Neural crest cell (in vitro differentiated cells): ENCODE results near the gene IVD. TPM values are rescaled to one million over a fixed set of nuclear protein-coding genes. Genes with fewer than 3 reads are reported as not detected.

Experiments used
- DNase-seq: peaks from one replicate; pipeline ENCODE4 v3.0.0; 2021; ENCODE audit warnings: low read depth, mixed read lengths, low spot score
- H3K27ac Mint-ChIP-seq: one replicate; pipeline ENCODE4 v1.8.0; 2021; ENCODE audit warnings: mild to moderate bottlenecking, mixed read lengths; ENCODE audit not compliant: unreplicated experiment
- H3K27me3 Mint-ChIP-seq: 2 replicates; pipeline ENCODE4 v1.8.0; 2021; ENCODE audit warnings: low read depth, mild to moderate bottlenecking, mixed read lengths
- H3K36me3 Mint-ChIP-seq: 2 replicates; pipeline ENCODE4 v1.8.0; 2021; ENCODE audit warnings: low read depth, mild to moderate bottlenecking, mixed read lengths
- H3K4me1 Mint-ChIP-seq: 2 replicates; pipeline ENCODE4 v1.8.0; 2021; ENCODE audit warnings: mixed read lengths
- H3K4me3 Mint-ChIP-seq: one replicate; pipeline ENCODE4 v1.8.0; 2021; ENCODE audit warnings: mild to moderate bottlenecking, mixed read lengths
- H3K9me3 Mint-ChIP-seq: 2 replicates; pipeline ENCODE4 v1.8.0; 2021; ENCODE audit warnings: mixed read lengths
- total RNA-seq: library from RNA; stranded (reverse); gene quantifications from 2 replicates; pipeline ENCODE4 v1.2.1, GENCODE V29; 2021
- TF ChIP-seq, protein P1 (sequence below): fragments of 200-600 bp; sonication (generic); conservative IDR thresholded peaks from 2 replicates; pipeline ENCODE4 v1.5.0; 2021; ENCODE audit warnings: antibody characterized with exemption, mild to moderate bottlenecking

IVD gene
- total RNA-seq, 1 donor from 2014 or later = 81.4 TPM

DNA sequence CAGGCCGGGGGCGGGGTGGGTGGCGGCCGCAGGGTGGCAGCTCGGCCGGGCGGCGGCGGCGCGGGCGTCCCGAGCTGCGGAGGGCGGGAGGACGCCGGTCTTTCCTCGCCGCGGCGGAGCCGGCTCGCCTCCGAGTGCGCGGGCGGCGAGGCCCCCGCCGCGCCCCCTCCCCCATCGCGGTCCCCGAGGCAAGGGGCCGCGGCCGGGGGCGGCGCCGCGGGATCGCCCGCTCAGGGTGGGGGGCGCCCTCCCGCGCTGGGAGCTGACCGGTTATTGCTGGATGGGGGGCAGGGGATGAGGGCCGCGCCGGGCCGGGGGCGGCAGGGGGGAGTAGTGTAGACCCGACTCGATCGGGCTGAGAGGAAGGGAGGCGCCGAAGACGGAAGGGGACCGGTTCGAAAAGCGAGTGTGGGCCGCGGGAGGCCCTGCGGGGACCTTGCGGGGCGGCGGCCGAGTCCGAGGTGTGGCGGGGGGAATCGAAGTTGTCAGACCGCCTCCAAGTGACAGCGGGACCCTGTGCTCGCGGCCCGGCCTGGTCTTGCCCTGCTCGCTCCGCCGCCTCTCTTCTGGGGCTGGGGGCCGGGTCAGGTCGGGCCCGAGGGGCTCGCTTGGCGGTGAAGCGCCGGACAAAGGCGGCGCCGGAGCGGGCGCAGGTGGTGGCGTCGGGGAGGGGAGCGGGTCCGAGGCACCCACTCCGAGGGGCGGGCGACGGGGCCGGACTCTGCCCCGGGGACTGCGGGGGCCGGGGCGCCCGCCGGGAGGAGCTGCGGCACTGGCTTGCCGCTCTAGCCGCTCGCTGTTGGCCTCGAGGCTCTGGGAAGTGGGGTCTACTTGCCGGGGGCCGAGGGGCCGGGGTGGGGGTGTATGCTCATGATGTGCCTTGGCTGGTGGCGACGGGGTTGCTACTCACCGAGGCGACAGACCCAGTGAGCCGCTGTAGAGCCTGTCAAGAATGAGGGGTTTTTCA, 36.3 kb downstream of the IVD start:
- peaks cover 63% of the 10 kb centered on the region for H3K4me1 Mint-ChIP-seq
- no peaks in the 10 kb centered on the region for H3K36me3 Mint-ChIP-seq
- peak overlapping the region; percentile 95 for H3K4me3 Mint-ChIP-seq
- TF ChIP-seq, protein P1, sequence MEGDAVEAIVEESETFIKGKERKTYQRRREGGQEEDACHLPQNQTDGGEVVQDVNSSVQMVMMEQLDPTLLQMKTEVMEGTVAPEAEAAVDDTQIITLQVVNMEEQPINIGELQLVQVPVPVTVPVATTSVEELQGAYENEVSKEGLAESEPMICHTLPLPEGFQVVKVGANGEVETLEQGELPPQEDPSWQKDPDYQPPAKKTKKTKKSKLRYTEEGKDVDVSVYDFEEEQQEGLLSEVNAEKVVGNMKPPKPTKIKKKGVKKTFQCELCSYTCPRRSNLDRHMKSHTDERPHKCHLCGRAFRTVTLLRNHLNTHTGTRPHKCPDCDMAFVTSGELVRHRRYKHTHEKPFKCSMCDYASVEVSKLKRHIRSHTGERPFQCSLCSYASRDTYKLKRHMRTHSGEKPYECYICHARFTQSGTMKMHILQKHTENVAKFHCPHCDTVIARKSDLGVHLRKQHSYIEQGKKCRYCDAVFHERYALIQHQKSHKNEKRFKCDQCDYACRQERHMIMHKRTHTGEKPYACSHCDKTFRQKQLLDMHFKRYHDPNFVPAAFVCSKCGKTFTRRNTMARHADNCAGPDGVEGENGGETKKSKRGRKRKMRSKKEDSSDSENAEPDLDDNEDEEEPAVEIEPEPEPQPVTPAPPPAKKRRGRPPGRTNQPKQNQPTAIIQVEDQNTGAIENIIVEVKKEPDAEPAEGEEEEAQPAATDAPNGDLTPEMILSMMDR = no peak
- DNase-seq = peak; percentile 44
- peaks cover 56% of the 10 kb centered on the region for H3K27me3 Mint-ChIP-seq
- peak overlapping the region; percentile 62 for H3K27ac Mint-ChIP-seq
- H3K9me3 Mint-ChIP-seq = no peaks in the 10 kb centered on the region

DNA sequence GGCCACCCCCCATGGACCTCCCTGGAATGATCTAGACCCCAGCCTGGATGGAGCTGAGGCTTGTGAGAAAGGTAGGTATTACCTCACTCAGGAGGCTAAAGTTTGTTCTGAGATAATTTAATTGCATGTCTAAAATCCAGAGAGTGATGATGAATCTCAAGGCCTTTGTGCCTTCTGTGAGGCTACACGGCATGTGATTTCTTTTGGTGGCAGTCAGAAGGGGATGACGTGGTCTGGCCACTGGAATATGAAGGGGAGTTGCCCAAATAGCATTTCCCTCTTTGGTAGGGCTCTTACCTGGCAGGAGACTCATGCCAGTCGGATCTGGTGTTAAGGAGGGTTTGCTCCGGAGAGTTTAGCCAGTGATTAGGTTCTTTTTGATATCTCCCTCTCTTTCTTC, 37.7 kb downstream of the IVD start:
- Mint-ChIP-seq H3K27ac (no peak overlapping the region), H3K4me1 (peaks cover 58% of the 10 kb centered on the region), H3K4me3 (peak overlapping the region; percentile 95), H3K27me3 (peaks cover 42% of the 10 kb centered on the region), H3K36me3 (no peaks in the 10 kb centered on the region), H3K9me3 (no peaks in the 10 kb centered on the region)
- TF ChIP-seq, protein P1 = no peak
- DNase-seq = no peak

DNA sequence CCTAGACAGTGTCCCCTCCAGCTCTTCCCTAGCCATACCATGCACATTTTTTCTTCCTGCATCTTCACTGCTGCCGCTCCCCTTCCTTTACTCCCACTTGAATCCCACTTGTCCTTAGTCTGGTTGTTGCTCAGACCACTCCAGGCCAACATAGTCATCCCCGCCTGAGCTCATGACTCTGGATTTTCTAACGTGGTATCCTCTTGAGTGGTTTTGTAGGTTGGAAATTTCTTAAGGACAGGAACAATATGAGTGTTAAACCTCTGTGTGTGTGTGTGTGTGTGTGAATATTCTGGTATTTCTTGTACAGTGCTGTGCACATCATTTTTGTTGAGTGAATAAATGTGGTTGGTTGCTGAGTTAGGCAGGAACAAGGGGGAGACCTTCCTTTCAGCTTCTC, 38.3 kb downstream of the IVD start:
- no peaks in the 10 kb centered on the region for H3K9me3 Mint-ChIP-seq
- H3K4me1 Mint-ChIP-seq = peaks cover 54% of the 10 kb centered on the region
- TF ChIP-seq, protein P1 = no peak
- no peak overlapping the region for H3K27ac Mint-ChIP-seq
- no peak for DNase-seq
- H3K27me3 Mint-ChIP-seq = peaks cover 36% of the 10 kb centered on the region
- no peaks in the 10 kb centered on the region for H3K36me3 Mint-ChIP-seq
- peak overlapping the region; percentile 95 for H3K4me3 Mint-ChIP-seq

DNA sequence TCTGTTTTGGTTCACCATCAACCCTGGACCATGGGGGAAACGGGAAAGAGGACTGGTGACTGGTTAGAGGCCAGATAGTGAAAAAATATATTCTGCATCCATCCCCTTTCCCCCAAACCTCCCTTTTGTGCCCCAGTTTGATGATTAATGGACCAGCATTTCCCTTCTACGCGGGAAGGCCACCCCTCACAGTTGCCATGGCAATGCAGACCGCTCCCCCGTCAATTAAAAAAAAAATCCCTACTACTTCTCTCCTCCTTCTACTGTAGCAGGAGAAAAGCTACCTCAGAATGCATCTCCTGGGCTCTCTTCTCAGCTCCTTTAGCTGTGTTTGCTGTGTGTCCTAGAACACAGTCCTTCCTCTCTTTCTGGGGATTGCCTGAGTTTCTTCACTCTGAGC, 39.1 kb downstream of the IVD start:
- peaks cover 46% of the 10 kb centered on the region for H3K4me1 Mint-ChIP-seq
- no peak for DNase-seq
- H3K4me3 Mint-ChIP-seq = peak overlapping the region; percentile 95
- TF ChIP-seq, protein P1 = no peak
- H3K36me3 Mint-ChIP-seq = no peaks in the 10 kb centered on the region
- H3K27ac Mint-ChIP-seq = no peak overlapping the region
- no peaks in the 10 kb centered on the region for H3K9me3 Mint-ChIP-seq
- peaks cover 27% of the 10 kb centered on the region for H3K27me3 Mint-ChIP-seq

DNA sequence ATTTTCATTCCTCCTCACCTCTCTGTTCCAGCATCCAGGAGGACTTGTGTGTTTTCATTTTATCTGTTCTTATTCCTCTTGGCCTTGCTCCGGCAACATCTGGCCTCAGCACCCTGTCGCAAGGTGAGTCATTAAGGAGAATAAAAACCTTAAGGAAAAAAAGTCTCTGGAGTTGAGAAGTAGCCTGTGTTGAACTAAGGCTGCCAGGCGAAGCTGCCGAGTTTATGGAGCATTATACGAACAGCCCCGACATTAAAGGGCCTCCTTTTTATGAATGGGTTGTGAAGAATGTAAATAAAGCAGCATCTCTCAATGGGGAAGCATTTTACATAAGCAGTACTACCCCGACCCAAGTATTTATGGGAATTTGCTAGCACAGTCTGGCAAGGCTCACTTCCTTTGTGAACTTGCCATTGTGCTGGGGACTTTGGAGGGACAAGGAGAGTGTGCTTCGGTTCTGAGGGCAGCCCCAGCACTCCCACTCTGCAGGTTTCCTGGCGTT, 39.9 kb downstream of the IVD start:
- TF ChIP-seq, protein P1 = no peak
- Mint-ChIP-seq H3K4me3 (peak overlapping the region; percentile 81), H3K27ac (no peak overlapping the region), H3K9me3 (no peaks in the 10 kb centered on the region), H3K36me3 (no peaks in the 10 kb centered on the region), H3K27me3 (peaks cover 22% of the 10 kb centered on the region), H3K4me1 (peaks cover 40% of the 10 kb centered on the region)
- DNase-seq = no peak
